ENCODE results near the gene TMEM38A.

TMEM38A gene

GRCh38 chr19:16660763-16661479 lies at the start of gene TMEM38A:
Gene TMEM38A (plus strand): TSS chr19:16661139. CDS start chr19:16661218, 79 bp downstream.
- in situ Hi-C loops (cut with HindIII; ENCODE audit: low sequenced_read_pairs): no loop called here

GRCh38 chr19:16612636-16613035 lies 48.3 kb upstream of the TMEM38A start:
- in situ Hi-C loops (cut with HindIII; ENCODE audit: low sequenced_read_pairs): no loop called here

GRCh38 chr19:16613841-16614240 lies 47.1 kb upstream of the TMEM38A start:
- in situ Hi-C loops (cut with HindIII; ENCODE audit: low sequenced_read_pairs): no loop called here

- in situ Hi-C loops (cut with HindIII; ENCODE audit: low sequenced_read_pairs): no loop called here
Measured at GRCh38 chr19:16614941-16615340, 46.0 kb upstream of the TMEM38A start.

- in situ Hi-C loops (cut with HindIII; ENCODE audit: low sequenced_read_pairs): no loop called here
Measured at GRCh38 chr19:16615808-16616207, 45.1 kb upstream of the TMEM38A start.

GRCh38 chr19:16618248-16618647 lies 42.7 kb upstream of the TMEM38A start:
- in situ Hi-C loops (cut with HindIII; ENCODE audit: low sequenced_read_pairs): no loop called here

- in situ Hi-C loops (cut with HindIII; ENCODE audit: low sequenced_read_pairs): no loop called here
Measured at GRCh38 chr19:16619457-16619856, 41.5 kb upstream of the TMEM38A start.

- in situ Hi-C loops (cut with HindIII; ENCODE audit: low sequenced_read_pairs): loop anchor here (5.0 kb wide), 1 partner anchor 48 kb away; the partner anchor contains the start of gene SLC35E1
Measured at GRCh38 chr19:16620018-16620417, 40.9 kb upstream of the TMEM38A start.

- in situ Hi-C loops (cut with HindIII; ENCODE audit: low sequenced_read_pairs): loop anchor here (5.0 kb wide), 1 partner anchor 48 kb away; the partner anchor contains the start of gene SLC35E1
Measured at GRCh38 chr19:16620584-16620983, 40.4 kb upstream of the TMEM38A start.

- in situ Hi-C loops (cut with HindIII; ENCODE audit: low sequenced_read_pairs): loop anchor here (5.0 kb wide), 1 partner anchor 49 kb away; the partner anchor contains the start of gene SLC35E1
Measured at GRCh38 chr19:16621165-16621800, 39.7 kb upstream of the TMEM38A start.

GRCh38 chr19:16623066-16623465 lies 37.9 kb upstream of the TMEM38A start:
- in situ Hi-C loops (cut with HindIII; ENCODE audit: low sequenced_read_pairs): loop anchor here (5.0 kb wide), 1 partner anchor 51 kb away; the partner anchor contains the start of gene SLC35E1

GRCh38 chr19:16623576-16623975 lies 37.4 kb upstream of the TMEM38A start:
- in situ Hi-C loops (cut with HindIII; ENCODE audit: low sequenced_read_pairs): loop anchor here (5.0 kb wide), 1 partner anchor 51 kb away; the partner anchor contains the start of gene SLC35E1

- in situ Hi-C loops (cut with HindIII; ENCODE audit: low sequenced_read_pairs): loop anchor here (5.0 kb wide), 1 partner anchor 52 kb away; the partner anchor contains the start of gene SLC35E1
Measured at GRCh38 chr19:16624236-16624635, 36.7 kb upstream of the TMEM38A start.

GRCh38 chr19:16625163-16625958 lies 35.6 kb upstream of the TMEM38A start:
- in situ Hi-C loops (cut with HindIII; ENCODE audit: low sequenced_read_pairs): no loop called here

- in situ Hi-C loops (cut with HindIII; ENCODE audit: low sequenced_read_pairs): no loop called here
Measured at GRCh38 chr19:16626796-16627192, 34.1 kb upstream of the TMEM38A start.

GRCh38 chr19:16627193-16627927 lies 33.6 kb upstream of the TMEM38A start:
- in situ Hi-C loops (cut with HindIII; ENCODE audit: low sequenced_read_pairs): no loop called here

- in situ Hi-C loops (cut with HindIII; ENCODE audit: low sequenced_read_pairs): no loop called here
Measured at GRCh38 chr19:16627928-16628182, 33.1 kb upstream of the TMEM38A start.

- in situ Hi-C loops (cut with HindIII; ENCODE audit: low sequenced_read_pairs): no loop called here
Measured at GRCh38 chr19:16628183-16628983, 32.6 kb upstream of the TMEM38A start, which contains the start of gene MED26. Gene MED26 (minus strand): TSS chr19:16628204. CDS start chr19:16627943, 261 bp downstream.

- in situ Hi-C loops (cut with HindIII; ENCODE audit: low sequenced_read_pairs): no loop called here
Measured at GRCh38 chr19:16628984-16629691, 31.8 kb upstream of the TMEM38A start.

Measured in endothelial cell of hepatic sinusoid (primary cell).